ENCODE results near the gene KLF15. TPM values are rescaled to one million over a fixed set of nuclear protein-coding genes. Genes with fewer than 3 reads are reported as not detected.
A peak's percentile ranks its signal among the peaks of the same experiment; 100 is the strongest.

Gene KLF15
- total RNA-seq, 1 donor from 2014 or later, result not detected

DNA sequence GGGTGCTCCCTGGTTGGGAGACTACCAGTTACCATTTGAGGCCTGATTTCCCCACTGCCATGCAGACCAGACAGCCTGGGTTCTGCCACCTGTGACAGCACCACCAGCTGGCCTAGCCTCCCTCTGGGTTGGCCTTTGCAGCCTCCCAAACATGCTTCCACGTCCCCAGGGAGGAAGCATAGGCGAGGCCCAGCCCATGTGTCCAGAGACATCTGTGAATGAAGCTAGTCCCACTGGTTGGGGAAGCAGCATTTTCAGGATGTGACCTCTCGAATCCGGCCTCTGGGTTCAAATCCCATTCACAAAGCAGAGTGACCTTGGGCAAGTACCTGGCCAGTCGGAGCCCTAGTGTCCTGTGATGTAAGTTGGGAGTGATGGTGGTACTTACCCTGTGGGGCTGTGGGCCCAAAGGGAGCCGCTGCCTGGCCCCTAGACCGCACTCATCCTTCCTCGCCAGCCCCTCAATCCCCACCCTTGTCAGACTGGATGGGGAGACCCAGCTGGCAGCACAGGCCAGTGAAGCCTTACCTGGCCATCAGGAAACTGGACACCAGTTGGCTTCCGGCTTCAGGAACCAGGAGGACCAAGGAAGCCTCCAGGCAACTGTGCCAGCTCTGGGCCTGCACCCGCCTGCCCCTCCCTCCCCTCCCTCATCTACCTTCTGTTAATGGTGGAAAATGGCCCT lies 6.0 kb downstream of the KLF15 start:
- H3K4me3 ChIP-seq (ENCODE audit: low read depth, low read length), result no peak overlapping the region
- DNase-seq (ENCODE audit: low read depth), result no peak
- TF ChIP-seq, protein P1, sequence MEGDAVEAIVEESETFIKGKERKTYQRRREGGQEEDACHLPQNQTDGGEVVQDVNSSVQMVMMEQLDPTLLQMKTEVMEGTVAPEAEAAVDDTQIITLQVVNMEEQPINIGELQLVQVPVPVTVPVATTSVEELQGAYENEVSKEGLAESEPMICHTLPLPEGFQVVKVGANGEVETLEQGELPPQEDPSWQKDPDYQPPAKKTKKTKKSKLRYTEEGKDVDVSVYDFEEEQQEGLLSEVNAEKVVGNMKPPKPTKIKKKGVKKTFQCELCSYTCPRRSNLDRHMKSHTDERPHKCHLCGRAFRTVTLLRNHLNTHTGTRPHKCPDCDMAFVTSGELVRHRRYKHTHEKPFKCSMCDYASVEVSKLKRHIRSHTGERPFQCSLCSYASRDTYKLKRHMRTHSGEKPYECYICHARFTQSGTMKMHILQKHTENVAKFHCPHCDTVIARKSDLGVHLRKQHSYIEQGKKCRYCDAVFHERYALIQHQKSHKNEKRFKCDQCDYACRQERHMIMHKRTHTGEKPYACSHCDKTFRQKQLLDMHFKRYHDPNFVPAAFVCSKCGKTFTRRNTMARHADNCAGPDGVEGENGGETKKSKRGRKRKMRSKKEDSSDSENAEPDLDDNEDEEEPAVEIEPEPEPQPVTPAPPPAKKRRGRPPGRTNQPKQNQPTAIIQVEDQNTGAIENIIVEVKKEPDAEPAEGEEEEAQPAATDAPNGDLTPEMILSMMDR (conservative IDR thresholded peaks at IDR 0.05; ENCODE audit: low read depth, low read length), result no peak

DNA sequence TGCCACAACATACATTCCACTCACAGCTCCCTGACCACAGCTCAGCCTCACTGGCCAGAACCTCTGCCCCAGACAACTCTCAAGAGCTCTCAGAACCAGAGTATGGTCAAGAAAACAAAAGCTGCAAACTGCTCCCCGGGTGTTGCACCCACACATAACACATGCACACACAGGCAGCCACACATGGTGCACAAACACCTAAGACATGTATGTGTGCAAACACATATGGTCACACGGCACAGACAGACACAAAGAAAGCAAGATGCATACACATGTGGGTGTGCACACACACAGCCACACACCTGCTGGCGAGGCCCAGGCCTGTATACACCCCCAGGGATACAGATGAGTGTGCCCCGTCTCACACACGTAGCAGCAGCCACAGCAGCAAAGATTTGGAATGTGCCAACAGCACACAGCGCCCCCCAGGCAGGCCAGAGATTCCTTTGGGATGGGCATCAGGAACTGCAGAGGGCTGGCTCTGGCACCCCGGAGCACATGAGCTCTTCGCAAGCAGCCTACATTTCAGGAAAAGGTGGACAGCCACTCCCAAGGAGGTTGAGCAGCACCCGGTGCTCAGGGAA lies 6.6 kb downstream of the KLF15 start:
- TF ChIP-seq, protein P1 (conservative IDR thresholded peaks at IDR 0.05; ENCODE audit: low read depth, low read length), result no peak
- H3K4me3 ChIP-seq (ENCODE audit: low read depth, low read length), result no peak overlapping the region
- DNase-seq (ENCODE audit: low read depth), result no peak

DNA sequence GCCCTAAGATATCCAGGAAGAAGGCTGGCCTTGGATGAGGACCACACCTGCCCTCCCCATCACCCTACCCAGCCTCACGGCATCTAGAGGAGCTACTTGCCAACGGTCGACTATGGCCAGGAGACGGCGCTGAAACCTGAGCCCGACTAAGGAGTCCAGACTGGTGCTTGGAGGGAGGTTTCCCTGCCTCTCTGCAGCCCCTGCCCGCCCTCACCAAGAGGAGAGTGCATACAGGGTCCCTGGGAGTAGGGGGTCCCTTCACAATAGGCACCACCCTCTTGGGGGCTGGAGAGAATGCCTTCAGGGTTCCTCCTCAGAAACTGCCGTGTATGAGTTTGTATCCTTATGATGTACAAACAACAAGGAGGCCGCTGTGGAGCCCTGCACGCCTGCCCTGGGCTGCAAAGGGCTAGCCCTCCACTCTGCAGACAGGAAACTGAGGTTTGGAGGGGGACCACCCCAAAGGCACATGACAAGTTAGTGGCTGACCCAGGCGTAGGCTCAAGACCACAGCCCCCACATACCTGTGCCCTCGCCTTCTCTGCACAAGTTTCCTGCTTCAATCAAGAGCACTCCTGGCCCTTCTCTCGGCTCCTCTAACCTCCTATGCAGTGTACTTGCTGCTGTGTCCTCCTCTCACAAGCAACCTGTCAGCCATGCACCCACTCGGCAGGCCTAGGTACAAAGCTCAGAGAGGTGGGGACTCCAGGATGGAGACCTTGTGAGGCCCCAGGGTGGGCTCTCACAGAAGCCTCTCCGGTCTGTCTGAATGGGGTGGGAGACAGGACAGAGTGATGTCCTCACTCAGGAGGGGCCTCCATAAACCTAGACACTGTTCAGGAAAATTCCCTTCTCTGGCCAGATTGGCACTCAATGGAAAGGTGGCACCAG lies 7.4 kb downstream of the KLF15 start:
- TF ChIP-seq, protein P1 (conservative IDR thresholded peaks at IDR 0.05; ENCODE audit: low read depth, low read length), result no peak
- DNase-seq (ENCODE audit: low read depth), result no peak
- H3K4me3 ChIP-seq (ENCODE audit: low read depth, low read length), result no peak overlapping the region

DNA sequence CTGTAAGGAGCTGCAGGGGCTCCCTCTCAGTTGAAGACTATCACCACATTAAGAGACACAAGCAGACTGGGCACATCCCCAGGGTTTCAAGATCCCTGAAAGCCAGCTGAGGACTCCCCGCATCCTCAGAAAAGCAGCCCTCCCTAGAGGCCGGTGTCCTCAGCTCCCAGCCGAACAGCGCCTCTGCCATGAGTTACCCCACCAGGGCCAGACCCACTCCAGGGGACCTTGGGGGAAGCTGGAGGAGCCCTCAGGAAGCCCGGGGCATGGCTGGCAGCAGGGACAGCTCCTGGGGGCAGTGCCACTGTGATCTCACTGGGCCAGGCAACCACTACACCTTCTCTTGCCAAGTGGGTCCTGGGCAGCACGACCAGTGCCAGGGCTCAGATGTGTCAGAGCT lies 8.1 kb downstream of the KLF15 start:
- H3K4me3 ChIP-seq (ENCODE audit: low read depth, low read length), result no peak overlapping the region
- TF ChIP-seq, protein P1 (conservative IDR thresholded peaks at IDR 0.05; ENCODE audit: low read depth, low read length), result no peak
- no peak for DNase-seq (ENCODE audit: low read depth)

DNA sequence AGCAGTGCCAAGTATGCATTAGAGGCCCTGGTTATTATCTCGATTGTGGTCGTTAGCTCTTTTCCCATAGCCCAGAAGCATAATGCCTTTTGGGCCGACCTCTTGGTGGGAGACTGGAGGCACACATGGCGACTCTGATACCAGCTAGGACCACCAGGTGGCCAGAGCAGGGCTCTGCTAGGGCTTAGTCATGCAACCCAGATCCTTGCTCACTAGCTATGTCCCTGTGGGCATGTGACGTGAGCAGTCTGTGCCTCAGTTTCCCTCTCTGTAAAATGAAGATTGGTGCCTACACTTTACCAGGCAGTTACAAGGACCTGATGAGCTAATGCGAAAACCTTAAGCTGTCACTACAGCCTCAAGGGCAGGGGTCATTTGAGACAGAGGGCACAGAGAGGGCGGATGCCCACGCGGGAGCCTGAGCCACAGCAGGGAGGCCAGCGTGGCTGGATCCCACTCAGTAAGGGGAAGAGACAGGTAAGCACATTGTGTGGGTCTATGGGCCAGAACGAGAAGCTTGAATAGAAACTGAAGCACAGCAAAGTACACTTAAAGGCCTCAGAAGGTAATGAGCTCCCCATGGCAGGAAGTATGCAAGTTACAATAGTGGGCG lies 8.8 kb downstream of the KLF15 start:
- DNase-seq (ENCODE audit: low read depth), result no peak
- TF ChIP-seq, protein P1 (conservative IDR thresholded peaks at IDR 0.05; ENCODE audit: low read depth, low read length), result peak; percentile 30
- H3K4me3 ChIP-seq (ENCODE audit: low read depth, low read length), result no peak overlapping the region

DNA sequence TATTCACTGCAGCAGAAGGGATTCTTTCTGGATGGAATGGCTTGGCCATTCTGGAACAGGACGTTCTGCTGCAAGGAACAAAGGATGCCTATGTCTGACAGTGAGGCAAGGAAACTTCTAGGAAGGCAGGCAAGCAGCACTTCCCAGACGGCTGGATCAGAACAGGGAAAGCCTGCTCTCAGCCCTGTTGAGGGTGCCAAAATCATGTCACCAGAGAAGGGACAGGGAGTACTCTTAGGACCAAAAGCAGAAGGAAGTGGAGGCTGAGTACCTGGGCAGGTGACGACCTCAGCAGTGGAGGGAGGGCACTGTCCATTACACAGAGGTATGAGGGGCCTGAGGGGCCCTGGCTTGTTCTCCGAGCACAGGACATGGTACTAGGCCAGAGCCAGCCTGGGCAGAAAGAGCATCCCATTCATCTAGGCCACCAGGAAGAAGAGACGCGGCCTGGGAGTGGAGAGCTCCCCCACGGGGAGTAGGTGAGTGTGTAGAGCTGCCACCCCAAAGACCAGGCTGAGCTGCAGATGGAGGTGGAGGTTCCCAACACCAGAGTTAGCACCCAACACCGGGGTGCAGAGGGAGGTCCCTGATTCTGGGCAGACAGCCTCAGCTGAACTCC lies 9.6 kb downstream of the KLF15 start:
- DNase-seq (ENCODE audit: low read depth), result no peak
- TF ChIP-seq, protein P1 (conservative IDR thresholded peaks at IDR 0.05; ENCODE audit: low read depth, low read length), result no peak
- H3K4me3 ChIP-seq (ENCODE audit: low read depth, low read length), result no peak overlapping the region

Measured in epithelial cell of proximal tubule (primary cell).